ENCODE measurements around the gene DCLK1.

DNA sequence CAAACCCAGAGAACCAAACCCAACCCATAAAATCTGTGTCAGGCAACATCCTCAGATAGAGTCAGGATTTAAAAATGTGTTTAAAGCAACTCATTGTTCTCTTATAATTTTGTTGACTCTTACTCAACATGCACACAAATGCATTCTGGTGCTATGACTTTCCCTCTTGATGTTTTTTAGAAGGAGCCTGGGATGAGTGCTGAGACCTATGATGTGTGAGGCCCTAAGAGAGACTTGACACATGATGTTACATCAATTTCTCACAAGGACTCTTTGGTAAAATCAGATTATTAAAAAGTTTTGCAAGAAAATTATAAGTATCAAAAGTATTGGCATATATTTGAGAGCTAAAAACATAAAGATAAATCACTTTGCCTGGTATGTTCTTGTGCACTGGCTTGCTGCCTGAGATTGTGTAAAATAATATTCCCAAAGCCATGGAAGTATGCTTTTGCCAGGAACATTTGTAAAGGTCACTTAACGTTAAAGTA is 173.9 kb downstream of the DCLK1 start:
- TF ChIP-seq CTCF (conservative IDR thresholded peaks at IDR 0.05; ENCODE audit: low read length), result no peak
- no peak for TF ChIP-seq EZH2phosphoT487 (IDR thresholded peaks at IDR 0.05; ENCODE audit: borderline replicate concordance)

Measured in Loucy (cell line).